ENCODE data around the gene UNCX.
A peak's percentile ranks its signal among the peaks of the same experiment; 100 is the strongest.

UNCX gene

DNA sequence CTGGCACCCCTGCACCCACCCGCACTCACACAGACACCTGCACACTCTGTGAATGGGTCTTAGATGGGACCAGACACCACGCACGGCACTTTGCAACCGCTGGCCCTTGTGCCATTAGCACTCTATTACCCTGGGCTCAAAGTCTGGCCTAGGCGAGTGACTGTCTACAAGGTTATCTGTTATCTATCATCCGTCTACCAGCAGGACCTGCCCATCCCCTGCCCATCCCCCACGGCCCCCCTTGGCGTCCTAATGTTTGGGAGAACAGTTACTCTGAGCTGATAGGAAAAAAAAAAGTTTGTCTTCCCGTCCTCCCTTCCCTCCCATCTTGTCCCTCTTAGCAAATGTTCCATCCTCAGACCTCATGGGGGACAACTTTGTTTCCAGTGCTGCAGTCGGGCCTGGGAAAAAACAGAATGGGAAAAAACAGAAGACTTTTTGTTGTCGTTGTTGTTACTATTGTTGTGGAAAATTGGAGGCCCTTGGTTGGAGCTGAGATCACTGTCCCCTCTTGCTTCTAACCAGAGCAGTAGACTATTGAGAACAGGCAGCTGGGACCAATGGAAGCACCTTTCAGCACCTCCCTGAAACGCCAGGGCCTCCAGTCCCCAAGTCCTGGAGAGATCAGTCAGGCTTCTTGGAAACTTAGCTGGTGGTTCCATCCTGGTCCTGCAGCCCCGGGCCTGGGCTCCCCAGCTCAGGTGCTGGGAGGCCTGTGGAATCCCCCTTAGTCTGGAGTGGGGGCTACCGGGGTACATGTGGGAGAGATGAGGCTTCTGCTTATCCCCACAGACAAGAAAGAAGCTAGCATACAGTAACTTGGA, 12.2 kb downstream of the UNCX start:
- no peak for DNase-seq

DNA sequence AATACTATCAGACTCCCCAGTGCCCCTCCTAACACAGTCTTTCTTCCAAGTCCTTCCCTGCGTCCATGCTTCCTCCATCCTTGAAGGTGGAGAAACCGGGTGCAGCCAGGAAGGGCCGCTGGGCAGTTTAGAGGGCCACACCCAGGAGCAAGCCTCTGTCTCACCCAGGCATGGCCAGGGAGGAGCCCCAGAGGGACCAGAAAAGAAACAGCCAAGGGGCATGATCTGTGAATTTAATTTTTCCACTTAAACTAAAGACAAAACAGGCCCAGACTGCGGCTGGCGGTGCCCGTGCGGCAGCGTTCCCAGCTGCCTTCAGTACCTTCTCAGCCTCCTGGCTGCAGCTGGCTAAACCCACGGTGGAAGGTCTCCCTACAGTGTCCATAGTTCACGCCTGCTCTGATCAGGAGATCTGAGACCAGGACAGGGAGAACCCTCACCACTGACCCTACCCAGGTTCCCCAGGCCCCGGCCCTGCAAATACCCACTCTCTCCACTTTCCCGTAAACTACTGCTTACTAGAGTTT, 12.9 kb downstream of the UNCX start:
- no peak for DNase-seq

DNA sequence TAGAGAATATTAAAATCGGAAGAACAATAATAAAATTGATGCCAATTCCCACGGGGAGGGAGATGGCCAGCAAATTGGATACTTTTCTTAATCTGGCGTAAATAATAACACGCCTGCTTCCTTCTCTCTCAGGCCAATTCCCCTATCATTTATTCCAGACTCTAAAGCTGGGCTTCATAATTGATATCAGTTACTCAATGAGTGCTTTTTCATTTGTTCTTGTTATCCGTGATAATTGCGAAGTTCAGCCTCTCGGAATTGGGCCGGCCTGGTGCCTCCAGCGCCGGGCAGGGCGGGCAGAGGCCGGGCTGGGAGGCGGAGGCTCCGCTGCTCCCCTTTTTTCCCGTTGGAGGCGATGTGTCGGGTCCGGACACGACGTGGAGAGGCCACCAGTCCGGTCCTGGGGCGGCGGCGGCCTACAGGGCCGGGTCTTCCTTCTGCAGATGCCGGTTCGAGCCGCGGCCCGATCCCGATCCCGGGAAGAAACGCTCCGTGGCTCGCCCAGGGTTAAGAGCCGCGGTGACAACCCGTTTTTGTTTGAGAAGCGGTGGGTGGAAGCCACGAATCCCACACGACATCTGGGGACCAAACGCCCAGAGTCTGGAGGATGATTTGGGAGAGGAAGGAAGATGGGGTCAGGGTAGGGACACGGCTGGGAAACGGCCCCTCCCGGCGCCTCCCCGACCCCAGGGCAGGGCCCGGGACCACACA, 13.6 kb downstream of the UNCX start:
- no peak for DNase-seq

DNA sequence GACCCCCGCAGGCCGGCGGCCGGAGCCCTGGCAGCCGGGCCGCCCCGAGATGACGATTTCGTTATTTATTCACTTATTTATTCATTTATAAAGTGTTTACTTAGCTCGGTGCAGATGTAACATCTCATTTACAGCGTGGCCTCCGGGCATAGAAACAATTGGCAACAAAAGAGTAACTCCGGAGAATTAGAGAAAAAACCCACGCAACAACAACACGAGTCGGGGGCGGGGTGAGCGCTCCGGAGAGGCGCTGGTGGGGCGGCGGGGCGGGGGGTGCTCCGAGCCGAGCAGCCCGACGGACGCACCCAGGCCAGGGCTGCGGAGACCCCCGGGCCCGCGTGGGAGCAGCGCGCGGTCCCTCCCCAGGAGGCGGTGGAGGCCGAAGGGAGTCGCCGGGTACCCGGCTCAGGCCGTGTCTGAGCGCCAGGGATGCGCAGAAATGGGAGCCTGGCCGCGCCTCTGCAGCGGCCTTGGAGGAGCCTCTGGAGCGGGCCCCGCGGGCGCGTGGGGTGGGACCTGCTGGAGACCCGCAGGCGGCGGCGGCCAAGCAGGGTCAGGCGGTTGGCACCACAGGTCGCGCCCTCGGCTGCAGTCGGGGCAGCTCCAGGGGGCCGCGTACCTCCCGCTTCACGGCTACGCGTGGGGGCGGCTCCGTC, 14.3 kb downstream of the UNCX start:
- DNase-seq: no peak

DNA sequence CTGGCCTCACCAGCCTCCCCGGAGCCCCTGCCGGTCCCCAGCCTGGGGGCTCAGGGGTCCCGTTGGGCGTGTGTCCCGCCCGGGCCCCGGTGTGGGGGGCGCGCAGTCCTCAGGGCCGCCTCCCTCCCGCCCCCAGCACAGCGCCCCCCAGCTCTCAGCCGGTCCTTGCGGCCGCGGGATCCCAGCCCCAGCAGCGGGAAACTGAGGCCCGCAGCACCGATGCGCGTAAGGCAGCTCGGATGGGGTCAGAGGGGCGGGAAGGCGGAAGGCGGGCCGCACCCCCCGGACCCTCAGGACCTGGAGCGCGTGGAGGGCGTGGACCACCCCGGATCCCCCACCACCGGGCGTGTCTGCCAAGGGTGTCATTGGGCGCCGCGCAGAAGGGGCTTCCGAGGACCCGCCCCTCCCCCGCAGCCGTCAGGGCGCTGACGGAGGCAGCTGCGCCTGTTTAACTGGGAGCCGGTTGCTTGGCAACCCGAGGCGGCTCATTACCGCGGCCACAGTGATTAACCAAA, 14.9 kb downstream of the UNCX start:
- peak; percentile 60 for DNase-seq

DNA sequence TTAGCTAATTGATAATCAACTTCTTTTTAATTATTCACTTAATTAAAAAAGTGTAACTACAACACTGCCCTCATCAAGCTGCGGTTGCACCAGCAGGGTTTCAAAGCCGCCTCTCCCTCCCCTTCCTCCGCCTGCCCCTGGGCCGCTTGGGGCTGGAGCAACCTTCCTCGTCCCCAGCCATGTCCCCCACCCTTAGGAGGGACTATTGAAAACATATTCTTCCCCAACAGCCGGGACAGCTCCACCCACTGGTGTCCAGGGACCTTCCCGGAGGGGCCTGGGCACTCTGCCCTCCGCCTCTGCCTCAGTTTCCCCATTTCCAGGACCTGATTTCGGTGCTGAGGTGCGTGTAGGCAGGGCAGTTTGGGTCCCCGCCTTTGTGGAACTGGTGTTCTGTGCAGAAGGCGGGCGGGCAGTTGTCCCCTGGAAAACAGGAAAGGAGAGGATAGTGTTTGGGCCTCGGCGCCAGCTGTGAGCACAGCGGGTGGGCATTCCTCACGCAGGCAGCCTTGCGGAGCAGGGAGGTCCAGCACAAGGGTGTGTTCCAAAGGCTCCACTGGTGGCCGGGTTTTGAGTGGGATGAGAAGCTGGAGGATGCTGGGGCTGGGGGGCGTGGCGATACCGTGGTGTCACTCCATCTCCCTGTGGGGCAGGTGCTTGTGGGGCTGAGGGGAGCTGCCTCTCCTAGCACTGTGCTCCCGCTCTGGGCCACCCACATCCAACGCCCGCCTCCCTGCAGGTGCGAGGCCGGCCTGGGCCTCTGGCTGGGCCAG, 15.7 kb downstream of the UNCX start:
- no peak for DNase-seq

DNA sequence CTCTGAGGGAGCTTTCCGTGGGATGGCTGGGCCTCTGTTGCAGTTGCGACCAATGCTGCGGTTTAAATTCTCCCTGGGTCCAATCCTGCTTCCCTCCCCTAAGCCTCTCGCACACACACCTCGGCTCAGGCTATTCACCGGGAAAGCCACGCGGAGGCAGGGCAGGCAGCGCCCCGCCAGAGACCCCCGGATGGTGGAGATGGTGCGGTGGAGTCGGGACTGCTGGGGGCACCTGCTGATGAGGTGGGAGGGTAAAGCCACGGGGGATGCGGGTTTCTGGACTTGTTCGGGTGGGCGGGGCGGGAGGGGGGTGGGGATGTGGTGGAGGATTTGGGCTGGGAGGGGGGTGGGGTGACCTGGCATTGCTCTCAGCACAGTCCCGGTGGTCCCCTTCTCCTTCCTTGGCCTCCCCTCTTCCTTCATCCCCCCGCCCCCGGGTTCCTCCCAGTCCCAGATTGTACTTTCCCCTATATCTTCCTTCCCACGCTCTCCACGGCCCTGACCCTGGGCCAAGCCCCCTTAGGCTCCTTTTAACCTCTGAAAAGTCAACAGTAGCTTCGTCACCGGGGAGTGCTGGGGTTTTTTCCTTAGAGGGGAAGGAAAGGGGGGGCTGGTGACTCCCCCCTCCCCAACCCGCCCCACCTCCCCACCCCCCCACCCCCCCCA, 16.4 kb downstream of the UNCX start:
- no peak for DNase-seq

DNA sequence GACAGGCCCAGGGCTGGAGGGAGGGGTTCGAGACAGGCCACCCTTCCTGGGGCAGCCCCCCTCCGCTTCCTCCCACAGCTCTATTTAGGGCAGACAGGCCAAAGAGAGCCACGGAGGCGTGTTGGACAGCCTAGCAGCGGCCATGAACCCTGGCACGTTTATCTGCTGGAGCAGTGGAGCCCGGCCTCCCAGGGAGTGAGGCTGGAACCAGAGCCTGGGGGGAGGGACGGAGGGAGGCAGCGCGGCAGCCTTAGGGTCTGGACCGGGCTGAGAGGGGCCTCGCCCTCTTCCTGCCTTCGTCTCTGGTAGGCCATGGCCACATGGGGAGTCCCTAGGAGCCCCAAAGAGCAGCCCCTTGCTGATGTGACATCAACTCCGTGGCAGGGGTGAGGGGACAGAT, 17.1 kb downstream of the UNCX start:
- no peak for DNase-seq

DNA sequence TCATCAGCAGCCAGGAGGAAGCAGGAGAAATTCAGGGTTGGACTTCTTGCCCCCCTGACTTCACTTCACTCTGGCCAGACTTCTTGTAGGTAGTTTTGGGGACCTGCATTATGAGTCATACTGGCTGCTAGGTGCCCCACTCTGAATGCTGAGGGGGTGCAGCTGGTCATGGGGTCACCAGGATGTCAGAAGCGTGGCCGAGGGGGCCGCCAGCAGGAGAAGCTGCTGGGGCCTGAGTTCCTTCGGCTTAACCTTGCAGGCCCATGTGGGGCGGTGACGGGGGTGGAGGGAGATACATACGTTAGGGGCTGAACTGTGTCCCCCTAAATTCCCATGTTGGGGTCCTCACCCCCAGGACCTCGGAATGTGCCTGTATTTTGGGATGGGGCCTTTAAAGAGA, 18.2 kb downstream of the UNCX start:
- DNase-seq: no peak

DNA sequence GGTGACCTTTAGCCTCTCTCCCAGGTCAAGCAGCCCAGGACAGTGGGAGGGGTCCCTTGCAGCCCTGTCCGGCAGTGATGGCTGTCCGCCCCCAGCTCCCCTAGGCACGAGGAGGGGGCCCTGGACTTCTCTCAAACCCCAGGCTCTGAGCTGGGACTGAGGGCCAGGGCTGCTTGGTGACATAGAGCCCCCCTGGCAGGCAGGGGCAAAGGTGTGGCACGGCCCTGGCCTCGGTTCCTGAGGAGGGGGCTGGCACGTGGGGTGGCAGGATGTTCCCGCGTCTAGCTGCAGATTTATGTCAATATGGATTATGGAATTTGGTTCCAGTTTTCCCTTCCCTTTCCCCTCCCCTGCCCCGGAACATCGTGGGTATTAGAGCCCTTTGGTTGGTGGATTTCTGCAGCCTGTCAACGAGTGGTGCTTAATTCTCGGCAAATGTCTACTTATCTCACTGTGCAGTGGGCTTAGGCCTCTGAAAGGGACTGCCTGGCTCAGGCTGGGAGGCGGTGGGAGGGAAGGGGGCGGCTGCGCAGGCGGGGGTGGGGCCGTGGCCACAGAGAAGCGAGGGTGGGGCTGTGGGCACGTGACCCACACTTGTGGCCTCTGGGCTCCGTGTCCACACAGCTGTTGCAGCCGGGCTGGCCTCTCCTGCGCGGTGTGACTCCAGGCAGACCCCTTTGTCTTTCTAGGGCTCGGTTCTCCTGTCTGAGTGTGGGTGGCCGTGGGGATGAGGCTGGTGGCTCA, 19.3 kb downstream of the UNCX start:
- peak; percentile 19 for DNase-seq

DNA sequence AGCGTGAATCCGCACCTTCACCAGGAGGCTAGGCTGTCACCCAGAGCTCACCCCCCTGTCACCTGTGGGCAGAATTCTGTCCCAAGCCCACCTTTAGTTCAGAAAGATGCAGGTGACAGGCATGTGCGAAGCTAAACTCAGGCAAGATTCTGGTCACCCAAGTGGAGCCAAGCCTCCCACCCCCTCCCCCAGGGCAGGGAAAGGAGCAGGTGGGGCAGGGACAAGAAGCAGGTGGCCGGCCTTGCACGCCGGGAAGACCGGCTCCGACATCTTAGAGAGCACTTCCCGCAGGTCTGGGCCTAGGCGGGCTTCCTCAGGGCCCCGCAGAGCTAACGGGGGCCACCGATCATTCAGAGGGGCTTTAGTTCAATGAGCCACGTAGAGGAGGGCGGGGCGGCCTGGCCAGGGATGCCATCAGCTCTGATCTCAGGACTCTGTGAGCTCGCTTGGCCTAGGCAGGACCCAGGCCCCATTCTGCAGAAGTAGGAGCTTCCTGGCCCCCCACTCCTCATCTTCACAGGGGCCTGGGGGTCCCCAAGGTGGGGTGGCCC, 19.9 kb downstream of the UNCX start:
- DNase-seq: no peak

DNA sequence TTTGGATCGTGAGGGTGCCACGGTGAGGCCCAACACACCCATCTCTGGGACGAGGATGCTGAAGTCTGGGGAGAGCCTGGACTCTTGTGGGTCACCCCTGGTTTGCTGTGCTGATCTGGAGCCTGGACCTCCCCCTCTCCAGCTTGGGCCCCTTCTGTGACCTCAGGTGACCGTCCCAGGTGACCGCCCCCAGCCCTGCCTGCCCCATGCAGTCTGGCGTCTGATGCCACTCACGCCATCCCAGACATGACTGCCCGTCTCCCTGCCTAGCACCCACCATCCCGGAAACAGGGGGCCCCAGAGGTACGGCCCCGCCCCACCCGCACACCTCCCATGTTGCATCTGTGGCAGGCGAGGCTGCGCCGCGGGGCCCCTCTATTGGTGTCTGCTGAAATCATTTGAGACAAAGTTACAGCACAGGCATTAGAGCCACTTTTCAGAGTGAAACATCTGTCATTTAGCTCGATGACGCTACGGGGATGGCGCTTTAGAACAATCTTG, 21.1 kb downstream of the UNCX start:
- no peak for DNase-seq

DNA sequence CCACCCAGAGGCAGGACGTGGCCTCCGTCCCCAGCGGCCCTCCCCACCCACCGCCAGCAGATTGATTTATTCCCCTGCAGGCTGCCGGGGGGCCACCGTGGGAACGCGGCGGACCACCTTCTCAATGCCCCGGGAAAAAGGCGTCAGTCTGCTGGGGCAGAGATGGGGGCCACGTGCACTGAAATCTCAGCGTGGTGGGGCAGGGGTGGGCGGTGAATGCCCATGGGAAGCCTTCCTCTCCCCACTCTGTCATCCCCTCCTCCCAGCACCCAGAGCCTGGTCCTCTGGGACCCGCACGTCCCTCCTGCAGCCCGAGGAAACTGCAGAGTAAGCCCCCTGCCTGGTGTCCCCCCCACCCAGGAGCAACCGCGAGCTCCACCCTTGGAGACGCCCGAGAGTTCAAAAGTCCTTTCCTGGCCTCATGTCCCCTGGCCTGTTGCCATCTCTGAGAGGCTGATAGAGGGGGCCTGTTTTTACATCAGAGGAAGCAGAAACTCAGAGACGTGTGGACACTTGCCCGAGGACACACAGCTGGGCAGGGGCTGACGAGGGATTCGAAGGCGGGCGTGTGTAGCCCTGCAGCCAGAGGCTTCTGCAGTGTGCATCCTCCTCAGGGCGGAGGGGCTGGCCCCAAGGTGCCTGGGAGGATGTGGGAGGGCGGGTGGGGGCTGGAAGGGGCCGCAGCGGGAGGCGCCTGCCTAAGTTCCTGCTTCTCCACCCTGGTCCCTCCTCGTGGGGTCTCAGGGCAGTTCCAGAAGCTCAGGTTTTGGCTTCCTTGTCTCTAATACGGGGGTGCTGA, 21.8 kb downstream of the UNCX start:
- no peak for DNase-seq

DNA sequence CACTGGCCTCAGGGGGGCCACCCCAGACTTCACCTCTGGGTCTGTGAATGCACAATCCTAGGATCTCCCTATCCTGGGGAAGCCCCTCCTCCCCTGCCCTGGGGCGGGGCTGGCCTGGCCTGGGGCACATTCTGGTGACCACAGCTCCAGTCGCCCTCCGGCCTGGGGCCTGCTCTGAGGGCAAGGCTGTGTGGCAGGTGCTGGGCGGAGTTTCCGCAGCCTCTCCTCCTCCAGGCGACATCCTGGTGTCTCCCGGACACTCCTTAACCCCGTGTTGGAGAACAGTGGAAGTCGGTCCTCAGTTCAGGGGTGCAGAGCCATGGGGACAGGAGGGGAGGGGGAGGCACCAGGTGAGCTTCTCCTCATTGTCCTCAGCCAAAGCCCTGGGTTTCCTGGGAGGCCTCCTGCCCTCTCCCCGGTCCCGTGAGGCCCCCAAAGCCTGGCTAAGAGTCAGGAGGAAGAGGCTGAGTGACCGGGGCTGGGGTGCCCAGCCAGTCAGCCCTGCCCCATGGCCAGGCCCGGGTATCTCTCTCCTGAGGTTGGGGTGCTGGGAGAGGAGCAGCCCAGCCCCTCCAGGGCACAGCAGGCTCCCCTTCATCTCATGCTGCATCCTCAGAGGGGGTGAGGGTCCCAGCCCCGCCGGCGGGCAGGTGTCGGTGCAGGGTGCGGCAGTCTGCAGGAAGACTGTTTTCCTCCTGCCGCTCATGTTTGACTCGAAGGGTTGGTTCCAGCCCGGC, 22.6 kb downstream of the UNCX start:
- DNase-seq: no peak

DNA sequence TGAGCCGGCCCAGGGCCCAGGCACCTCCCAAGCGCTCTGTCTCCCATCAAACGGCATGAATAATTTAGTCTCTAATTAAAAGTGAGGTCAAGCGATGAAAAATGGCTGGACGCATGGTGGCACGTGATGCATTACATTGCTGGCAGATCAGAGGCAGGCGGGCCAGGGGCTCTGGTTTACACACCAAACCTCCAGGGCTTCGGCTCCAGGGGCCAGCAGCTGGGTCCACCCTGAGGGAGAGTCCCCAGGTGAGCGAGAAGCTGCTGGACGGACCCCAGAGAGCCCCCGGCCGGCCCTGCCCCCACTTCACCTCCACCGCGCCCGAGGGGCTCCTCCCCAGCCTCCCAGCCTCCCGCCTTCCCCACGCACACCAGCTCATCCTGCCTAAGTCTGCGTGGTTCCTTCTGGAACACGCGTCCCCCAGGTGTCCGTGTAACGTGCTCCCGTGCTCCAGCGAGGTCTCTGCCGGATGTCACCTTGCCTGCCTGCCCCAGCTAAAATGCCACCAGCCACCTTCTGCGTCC, 23.2 kb downstream of the UNCX start:
- no peak for DNase-seq

DNA sequence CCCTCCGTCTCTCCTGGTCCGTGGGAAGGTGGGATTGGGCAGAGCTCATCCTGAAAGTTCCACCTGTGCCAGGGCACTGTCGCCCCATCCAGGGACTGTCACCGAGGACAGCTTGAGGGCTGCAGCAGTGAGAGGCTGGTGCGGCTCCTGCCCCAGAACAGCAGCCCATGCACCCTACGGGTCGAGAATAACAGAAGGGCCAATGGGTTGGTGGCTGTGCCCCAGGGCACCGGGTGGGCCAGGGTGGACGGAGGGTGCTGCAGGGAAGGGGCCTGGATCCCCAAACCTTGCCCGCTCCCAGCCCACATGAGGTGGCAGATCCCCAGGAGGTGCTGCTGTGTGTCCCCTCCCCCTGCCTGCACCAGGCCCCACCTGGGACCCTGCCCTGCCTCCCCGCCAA, 23.9 kb downstream of the UNCX start:
- DNase-seq: no peak

DNA sequence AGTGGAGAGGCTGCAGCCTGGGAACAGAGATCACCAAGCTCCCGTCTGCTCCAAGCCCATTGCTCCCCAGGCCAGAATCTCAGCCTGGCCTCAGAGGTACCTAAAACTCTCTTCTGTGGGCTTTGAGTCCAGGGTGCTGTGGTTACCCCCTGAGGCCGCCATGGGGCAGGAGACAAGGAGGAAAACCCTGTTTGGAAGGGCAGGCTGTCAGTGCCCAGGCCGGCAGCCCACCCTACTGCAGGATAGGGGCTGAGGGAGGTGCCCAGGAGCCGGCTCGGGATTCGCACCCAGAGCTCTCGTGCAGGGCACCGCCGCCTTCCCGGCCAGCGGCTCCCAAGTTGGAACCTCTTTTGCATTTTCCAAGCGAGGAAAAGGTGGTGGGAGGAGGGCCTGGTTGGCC, 24.5 kb downstream of the UNCX start:
- no peak for DNase-seq

DNA sequence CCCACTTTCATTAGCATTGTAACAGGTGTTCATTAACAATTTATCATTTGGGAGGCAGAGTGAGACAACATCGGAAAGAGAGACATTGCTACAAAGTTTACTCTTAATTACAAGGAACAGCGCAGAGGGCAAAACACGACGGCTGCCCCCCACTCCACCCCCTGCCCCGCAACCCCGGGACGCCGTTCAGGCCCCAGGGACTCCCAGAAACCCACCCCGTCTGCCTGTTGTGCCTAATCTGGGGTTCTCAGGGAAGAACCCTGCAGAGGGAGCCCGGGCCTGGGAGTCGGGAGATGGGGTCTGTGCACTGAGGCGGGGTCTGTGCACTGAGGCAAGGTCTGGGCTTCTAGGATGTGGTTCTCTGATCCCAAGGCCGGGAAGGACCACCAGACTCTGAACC, 25.2 kb downstream of the UNCX start:
- no peak for DNase-seq

DNA sequence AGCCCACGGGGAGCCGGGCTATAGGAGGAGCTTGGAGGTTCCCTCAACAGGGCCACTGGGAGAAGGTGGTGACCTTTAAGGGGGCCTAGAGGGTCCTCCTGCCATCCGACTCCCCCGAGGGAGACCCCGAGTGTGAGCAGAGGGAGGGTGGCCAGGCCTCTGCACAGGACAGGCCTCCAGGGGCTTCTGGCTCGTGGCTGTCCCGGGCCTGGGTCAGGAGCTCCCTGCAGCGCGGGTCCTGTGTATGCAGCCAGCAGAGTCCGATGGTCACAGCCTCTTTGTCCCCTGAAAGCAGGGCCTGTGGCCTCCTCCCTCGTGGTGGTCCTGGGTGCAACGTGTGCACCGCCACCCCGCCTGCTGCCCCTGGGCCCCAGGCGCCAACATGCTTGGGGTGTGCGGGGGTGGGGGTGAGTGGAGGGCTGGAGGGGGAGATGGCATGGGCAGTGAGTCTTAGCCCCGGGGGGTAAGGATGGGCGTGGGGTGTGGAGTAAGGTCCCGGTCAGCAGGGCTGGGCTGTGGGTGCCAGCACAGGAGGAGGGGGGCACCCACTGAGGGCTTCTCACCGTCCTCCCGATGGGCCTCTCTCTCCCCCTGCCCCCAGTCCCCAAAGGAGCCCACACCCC, 27.1 kb downstream of the UNCX start:
- no peak for DNase-seq
